ENCODE data around the gene CNIH3. TPM values are rescaled to one million over a fixed set of nuclear protein-coding genes. Genes with fewer than 3 reads are reported as not detected.

Gene CNIH3
- total and polyA plus RNA-seq, 8 donors = 2.0 to 10.5 (median 3.6) TPM

- Histone ChIP-seq H3K4me3 (no peak overlapping the region), H3K9me3 (no peaks in the 10 kb centered on the region), H3K27ac (no peak overlapping the region), H3K27me3 (no peaks in the 10 kb centered on the region), H3K36me3 (no peaks in the 10 kb centered on the region), H3K4me1 (peaks cover 0 to 2% (median 0%) of the 10 kb centered on the region in 3 donors)
- ATAC-seq (no peak), FAIRE-seq (no peak), DNase-seq (no peak)
- intact Hi-C loops (cut with DNase I) = no loop called here
- TF ChIP-seq, protein P1, sequence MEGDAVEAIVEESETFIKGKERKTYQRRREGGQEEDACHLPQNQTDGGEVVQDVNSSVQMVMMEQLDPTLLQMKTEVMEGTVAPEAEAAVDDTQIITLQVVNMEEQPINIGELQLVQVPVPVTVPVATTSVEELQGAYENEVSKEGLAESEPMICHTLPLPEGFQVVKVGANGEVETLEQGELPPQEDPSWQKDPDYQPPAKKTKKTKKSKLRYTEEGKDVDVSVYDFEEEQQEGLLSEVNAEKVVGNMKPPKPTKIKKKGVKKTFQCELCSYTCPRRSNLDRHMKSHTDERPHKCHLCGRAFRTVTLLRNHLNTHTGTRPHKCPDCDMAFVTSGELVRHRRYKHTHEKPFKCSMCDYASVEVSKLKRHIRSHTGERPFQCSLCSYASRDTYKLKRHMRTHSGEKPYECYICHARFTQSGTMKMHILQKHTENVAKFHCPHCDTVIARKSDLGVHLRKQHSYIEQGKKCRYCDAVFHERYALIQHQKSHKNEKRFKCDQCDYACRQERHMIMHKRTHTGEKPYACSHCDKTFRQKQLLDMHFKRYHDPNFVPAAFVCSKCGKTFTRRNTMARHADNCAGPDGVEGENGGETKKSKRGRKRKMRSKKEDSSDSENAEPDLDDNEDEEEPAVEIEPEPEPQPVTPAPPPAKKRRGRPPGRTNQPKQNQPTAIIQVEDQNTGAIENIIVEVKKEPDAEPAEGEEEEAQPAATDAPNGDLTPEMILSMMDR (IDR thresholded peaks at IDR 0.05) = no peak
- 90 to 97% methylated on average over 5 of the region's 5 CpGs for WGBS, 2 donors
Measured at GRCh38 chr1:224740685-224741052, 124.6 kb downstream of the CNIH3 start.

DNA sequence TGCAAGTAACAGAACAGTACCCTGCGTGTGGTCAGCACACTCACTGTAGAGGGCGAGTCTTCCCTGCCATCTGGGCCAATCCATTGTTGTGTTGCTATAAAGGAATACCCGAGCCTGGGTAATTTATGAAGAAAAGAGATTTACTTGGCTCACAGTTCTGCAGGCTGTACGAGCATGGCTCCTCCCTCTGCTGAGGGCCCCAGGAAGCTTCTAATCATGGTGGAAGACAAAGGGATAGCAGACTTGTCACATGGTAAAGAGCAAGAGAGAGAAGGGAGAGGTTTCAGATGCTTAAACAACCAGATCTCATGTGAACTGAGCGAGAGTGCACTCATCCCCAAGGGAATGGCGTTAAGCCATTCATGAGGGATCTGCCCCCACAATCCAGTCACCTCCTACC lies 126.2 kb downstream of the CNIH3 start:
- no peaks in the 10 kb centered on the region for H3K9me3 ChIP-seq
- H3K27me3 ChIP-seq = no peaks in the 10 kb centered on the region
- H3K4me3 ChIP-seq = no peak overlapping the region
- intact Hi-C loops (cut with DNase I) = no loop called here
- no peak overlapping the region for H3K27ac ChIP-seq
- ATAC-seq = no peak
- TF ChIP-seq, protein P1 (IDR thresholded peaks at IDR 0.05) = no peak
- FAIRE-seq = no peak
- 91 to 95% methylated on average over 6 of the region's 6 CpGs for WGBS, 2 donors
- no peak for DNase-seq
- peaks cover 0 to under 1% (median 0%) of the 10 kb centered on the region in 3 donors for H3K4me1 ChIP-seq
- H3K36me3 ChIP-seq = no peaks in the 10 kb centered on the region

DNA sequence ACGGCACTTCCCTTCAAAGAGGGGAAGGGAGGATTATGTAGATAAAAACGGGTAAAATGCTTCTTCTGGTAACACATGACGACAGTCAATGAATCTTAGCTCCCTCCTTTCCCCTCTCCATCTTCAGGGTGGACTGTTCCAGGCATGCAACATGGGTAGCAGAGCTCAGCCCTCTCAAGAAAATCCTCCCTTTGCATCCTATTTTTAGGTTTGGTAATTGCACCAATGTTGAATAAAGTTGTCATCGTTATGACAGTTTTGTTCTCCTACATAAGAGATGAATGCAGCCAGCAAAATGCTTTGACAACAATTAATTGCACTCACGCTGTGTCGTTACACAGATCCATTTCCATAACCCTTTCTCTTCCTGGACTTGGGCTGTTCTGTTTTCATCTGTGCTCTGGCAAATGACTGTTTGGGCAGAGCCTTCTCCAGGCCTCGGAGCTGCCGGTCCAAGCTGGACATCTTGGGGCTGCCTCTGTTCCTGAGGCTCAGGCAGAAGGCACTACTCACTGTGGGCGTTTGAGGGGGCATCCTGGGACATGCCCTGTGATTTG lies 127.6 kb downstream of the CNIH3 start:
- intact Hi-C loops (cut with DNase I) = no loop called here
- no peak for ATAC-seq
- TF ChIP-seq, protein P1 (IDR thresholded peaks at IDR 0.05) = no peak
- Histone ChIP-seq H3K27me3 (no peaks in the 10 kb centered on the region), H3K4me3 (no peak overlapping the region), H3K36me3 (no peaks in the 10 kb centered on the region), H3K9me3 (no peaks in the 10 kb centered on the region), H3K4me1 (no peaks in the 10 kb centered on the region), H3K27ac (no peak overlapping the region)
- 77 to 79% methylated on average over 9 of the region's 9 CpGs for WGBS, 2 donors
- no peak for FAIRE-seq
- DNase-seq = no peak

DNA sequence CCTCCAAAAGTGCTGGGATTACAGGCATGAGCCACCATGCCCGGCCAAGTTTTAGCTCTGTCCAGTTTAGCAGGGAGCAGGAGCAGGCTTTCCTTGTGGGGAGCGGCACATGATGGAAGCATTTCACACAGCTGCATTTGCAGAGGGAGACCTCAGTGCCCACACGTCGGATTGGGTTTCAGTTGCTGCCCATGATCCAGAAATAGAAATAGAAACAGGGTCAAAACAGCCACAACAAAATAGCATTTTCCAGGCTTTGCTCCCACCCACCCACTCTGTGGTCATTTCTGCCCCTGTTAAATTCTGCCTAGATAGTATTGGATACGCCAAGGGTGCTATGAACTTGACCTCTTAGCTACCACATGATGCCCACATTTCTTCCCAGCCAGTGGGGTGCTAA lies 128.4 kb downstream of the CNIH3 start:
- FAIRE-seq (no peak), DNase-seq (no peak), ATAC-seq (no peak)
- Histone ChIP-seq H3K9me3 (no peaks in the 10 kb centered on the region), H3K4me1 (no peaks in the 10 kb centered on the region), H3K27ac (no peak overlapping the region), H3K36me3 (no peaks in the 10 kb centered on the region), H3K27me3 (no peaks in the 10 kb centered on the region), H3K4me3 (no peak overlapping the region)
- WGBS, 2 donors = 86 to 89% methylated on average over 5 of the region's 5 CpGs
- intact Hi-C loops (cut with DNase I) = no loop called here
- TF ChIP-seq, protein P1 (IDR thresholded peaks at IDR 0.05) = no peak

- intact Hi-C loops (cut with DNase I) = no loop called here
- Histone ChIP-seq H3K27me3 (no peaks in the 10 kb centered on the region), H3K36me3 (no peaks in the 10 kb centered on the region), H3K9me3 (no peaks in the 10 kb centered on the region), H3K4me3 (no peak overlapping the region), H3K27ac (no peak overlapping the region), H3K4me1 (no peaks in the 10 kb centered on the region)
- WGBS, 2 donors = 78 to 87% methylated on average over 1 of the region's 1 CpG
- ATAC-seq (no peak), FAIRE-seq (no peak), DNase-seq (no peak)
- TF ChIP-seq, protein P1 (IDR thresholded peaks at IDR 0.05) = no peak
Measured at GRCh38 chr1:224745394-224745793, 129.3 kb downstream of the CNIH3 start.
